HG02938 (cell line): Measurements from ENCODE around the gene AQP2.
"Not testable (repeated sequence)": the region's sequence is repeated elsewhere in the genome, so short reads cannot be mapped to it uniquely, and the experiment has no call there.

Experiments
- ATAC-seq: cut with Tn5 transposase; IDR thresholded peaks from one replicate; pipeline ENCODE4 v1.9.1; 2021; ENCODE audit warnings: mild to moderate bottlenecking, moderate library complexity; ENCODE audit not compliant: unreplicated experiment

The AQP2 gene

GRCh38 chr12:49984476-49985359 is 34.2 kb downstream of the AQP2 start:
- ATAC-seq: no peak

DNA sequence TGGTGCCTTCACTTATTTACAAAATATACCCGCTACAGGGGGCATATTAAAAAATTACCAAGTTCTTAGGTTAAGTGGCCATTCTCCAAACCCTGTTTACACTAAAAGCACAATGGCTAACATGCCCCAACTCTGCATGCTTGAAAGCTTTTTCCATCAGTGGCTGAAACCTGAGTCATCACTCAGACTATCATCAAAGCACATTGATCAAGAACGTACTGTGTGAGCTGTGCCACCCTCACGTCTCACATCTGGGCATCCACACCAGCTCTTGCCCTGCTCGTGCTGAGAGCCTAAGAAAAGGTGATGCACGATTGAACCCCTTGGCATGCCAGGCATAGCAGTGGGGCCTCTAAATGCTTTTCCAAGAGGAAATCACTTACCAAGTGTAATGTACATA is 35.4 kb downstream of the AQP2 start:
- ATAC-seq: no peak

GRCh38 chr12:49986476-49986875 is 35.9 kb downstream of the AQP2 start:
- not testable (repeated sequence) for ATAC-seq

GRCh38 chr12:49987625-49988303 is 37.2 kb downstream of the AQP2 start:
- no peak for ATAC-seq

DNA sequence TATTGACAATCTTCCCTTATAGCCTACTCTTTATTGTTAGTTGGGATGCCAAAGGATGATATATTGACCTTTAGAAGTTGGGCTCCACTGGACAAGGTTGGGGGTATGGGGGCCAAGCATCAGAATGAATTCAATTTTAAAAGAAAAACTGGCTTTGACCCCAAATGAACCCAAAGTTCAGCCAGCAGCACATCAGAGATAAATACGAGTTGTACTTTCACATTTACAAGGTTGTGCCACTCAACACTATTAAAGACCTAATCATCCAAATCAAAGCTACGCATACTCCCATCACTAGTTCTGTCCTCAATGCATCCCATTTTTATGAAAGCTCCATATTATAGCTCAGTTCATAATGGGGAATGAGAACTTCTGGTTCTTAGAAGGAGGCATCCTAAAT is 38.9 kb downstream of the AQP2 start:
- not testable (repeated sequence) for ATAC-seq

DNA sequence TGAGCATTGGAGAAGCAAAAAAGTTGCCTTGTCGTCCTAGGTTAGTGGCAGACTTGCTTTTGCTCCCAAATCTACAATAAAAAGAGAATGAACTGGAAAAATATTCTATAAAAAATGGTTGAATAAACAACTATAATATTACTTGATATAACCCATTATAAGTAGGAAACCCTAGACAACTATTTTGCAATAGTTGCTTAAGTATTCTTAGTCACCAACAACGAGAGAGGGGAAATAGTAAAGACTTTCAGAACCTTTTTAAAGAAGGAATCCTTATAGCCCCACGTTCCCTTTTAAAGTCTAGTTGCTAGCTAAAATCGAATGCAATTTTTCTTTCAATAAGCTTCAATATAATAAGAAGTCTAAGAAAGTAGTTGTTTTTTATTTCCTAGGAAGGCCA is 39.7 kb downstream of the AQP2 start:
- no peak for ATAC-seq

DNA sequence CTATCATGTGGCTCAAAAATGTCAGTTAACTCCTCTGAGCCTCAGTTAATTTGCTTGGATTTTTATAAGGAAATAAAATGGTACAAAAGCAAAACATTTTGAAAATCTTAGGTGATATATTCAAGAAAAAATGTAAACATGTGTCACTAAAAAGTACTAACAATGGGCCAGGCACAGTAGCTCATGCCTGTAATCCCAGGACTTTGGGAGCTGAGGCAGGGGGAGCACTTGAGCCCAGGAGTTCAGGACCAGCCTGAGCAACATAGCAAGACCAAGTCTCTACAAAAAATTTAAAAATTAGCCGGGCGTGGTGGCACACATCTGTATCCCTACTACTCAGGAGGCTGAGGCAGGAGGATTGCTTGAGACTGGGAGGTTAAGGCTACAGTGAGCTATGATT is 47.9 kb downstream of the AQP2 start:
- no peak for ATAC-seq

GRCh38 chr12:50003595-50003994 is 53.1 kb downstream of the AQP2 start:
- ATAC-seq: no peak

DNA sequence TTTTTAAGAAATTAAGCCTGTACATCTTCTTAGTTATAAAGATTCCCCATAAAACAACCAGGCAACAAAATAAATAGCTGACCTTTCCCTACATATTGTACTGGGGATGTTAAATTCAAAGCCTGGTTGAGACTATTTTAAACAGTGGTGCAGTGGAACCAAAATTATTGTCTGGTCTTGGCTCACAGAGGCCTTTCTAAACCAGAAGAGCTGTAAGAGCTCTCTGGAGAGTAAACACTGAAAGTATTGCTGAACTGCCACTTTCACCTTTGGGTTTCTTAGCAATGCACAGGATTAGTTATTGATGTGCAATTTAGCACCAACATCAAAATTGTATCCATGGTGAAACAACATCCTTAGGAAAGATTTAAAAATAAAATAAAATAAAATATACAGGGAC is 54.2 kb downstream of the AQP2 start:
- no peak for ATAC-seq

GRCh38 chr12:50005175-50005574 is 54.6 kb downstream of the AQP2 start:
- ATAC-seq: no peak

GRCh38 chr12:50006280-50006679 is 55.7 kb downstream of the AQP2 start:
- ATAC-seq: no peak

DNA sequence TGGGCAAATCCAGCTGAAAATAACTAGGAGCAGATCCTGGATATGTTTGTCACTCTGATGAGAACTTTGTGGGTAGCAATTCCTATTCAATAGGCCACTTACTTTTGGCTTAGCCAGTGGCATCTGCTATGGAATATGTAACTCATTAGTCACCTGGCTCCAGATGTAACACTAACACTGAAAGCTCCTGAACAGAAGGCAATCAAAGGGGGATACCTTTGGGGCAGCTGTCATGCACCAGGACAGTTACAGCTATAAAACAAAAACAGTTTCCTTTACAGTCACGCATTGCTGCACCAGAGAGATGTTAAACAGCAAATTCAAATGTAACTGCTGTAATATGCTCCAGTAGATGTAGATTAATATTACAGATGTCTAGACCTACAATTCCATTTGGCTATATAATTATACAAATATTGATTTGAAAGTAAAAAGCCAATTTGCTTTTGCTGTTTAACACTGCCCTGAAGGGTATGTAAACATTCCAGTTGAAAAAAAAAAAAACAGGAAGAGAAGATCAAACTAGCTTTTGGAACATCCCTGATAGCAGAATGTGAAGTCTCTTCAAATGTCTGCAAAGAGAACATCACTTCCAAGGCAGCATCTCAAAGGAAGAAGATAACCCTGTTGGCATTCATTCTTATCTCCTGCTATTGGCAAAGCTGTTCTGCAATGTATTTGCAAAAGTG is 56.4 kb downstream of the AQP2 start:
- ATAC-seq: no peak
